HTERT RPE-1 (cell line): ENCODE results near the gene PRKAG2.

Experiments
- in situ Hi-C: fragments of 300-500 bp; cut with MboI; formaldehyde crosslinking; loops from 4 replicates; pipeline ENCODE4 v1.14.3; 2020; ENCODE audit warnings: low sequenced_read_pairs

Gene PRKAG2

DNA sequence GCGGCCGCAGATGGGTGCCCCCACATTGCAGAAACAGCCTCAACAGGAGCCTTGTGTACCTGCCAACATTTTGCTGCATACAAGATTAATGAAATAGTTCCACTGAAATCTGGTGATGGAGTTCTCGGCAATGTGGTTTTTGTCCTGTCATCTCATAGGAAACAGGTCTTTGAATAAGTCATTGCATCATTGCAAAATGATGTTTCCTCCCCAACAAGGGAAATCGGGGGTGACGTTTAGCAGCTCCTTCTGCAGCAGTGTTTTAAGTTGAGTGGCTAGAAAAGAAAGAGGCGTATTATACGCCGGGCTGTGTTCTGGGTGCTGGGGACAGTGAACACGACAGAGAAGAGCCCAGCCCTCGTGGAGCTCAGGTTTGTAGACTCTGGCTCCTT lies 177.0 kb downstream of the PRKAG2 start:
- in situ Hi-C loops: no loop called here

DNA sequence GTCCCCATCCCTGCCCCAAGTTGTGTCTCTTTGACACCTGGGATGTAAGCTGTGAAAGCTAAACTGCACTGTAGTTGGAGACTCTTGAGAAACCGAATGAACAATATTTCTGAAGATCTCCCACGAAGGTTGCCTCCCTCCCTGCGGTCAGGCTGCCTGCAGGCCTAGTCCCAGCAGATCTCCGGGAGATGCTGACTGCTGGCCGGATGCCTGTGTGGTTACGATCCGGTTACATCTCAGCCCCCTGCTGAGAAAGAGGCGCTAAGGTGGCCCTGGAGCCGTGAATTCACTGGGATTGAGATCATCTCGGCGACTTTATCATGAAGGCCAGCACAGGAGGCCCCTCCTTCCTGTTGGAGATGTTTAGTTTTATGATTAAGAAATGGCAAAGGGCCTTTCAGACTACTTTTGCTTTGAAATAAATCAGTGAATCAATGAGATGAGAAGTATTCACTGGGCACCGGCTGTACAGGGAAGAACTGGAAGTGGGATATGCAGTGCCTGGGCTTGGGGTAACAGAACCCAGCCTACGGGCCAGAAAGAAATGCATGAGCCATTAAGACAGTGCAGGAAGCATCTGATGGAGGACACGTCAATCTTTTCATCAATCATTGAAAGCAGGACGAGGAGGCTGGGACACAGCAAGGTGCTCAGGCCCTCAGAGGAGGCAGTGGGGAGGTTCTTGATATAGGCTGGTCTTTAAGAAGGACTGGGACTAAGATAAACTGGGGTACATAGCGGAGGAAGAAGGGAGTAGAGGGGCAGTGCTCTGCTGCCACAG lies 177.6 kb downstream of the PRKAG2 start:
- in situ Hi-C loops: no loop called here

DNA sequence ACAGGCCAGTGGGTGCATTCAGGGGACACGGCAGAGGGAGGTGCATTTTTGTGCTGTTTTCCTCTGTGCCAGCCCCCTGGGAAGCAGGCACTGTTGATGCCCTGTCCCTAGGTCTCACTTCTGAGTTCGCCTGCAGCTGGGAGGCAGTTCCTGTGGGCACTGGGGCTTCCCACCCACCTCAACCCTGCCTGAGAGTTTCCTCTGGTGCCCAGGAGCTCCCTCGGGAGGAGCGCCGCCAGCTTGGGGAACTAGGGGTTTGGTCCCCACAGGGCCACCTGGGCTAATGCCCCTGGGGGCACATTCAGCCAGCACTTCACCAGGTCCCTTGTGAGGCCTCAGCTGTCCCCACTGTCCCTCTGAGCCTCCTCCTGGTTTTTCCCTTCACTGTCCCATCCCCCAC lies 179.0 kb downstream of the PRKAG2 start:
- in situ Hi-C loops: no loop called here

DNA sequence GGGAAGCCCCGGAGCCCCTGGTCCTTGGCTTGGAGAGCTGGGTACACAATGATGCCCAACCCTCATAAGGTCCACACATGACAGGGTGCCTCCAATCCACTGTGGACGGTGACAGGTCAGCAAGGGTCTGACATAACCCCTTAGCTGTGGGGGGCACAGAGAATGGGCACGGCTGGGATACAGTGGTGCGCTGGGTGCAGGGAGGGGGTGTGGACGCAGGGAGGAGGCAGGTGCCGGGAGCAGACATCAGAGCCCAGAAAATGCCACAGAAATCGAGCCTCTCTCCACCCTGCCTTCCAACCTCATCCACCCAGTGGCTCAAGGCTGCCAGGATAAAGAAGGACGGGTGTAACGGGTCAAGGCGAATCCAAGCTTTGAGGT lies 179.4 kb downstream of the PRKAG2 start:
- in situ Hi-C loops: no loop called here

DNA sequence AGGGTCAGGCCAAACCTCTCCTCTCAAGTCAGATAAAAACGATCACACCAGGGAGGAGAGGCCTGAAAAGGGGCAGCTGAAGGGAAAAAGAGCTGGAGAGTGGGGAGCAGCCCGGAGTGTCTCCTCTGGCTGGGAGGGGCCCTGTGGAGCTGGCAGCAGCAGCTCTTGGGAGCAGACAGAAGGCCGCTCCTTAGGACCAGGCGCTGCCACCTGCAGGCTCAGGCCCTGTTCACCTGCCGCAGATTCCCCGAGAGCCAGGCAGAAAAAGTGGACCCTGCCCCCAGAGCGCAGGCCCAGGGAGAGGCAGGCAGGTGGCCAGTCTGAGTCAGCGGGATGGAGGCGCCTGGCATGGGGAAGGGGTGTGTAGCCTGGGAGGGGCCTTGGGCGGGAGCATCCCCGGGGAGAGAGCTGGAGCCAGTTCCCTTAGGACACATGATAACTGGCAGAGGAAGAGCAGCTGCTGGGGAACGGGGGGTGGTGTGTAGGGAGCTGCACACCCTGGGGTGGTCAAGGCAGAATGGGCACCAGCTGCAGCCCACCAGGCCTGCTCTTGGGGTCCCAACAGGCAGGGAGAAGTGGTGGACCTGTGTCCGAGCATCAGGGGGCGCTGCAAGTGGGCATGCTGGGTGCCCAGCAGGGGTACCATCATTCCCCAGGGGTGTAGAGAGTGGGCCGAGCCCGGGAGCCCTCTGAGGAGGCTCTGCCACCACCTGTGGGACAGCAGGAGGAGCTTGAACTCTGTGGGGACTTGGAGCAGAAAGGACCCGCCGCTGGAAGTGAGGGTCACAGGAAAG lies 180.0 kb downstream of the PRKAG2 start:
- in situ Hi-C loops: no loop called here

DNA sequence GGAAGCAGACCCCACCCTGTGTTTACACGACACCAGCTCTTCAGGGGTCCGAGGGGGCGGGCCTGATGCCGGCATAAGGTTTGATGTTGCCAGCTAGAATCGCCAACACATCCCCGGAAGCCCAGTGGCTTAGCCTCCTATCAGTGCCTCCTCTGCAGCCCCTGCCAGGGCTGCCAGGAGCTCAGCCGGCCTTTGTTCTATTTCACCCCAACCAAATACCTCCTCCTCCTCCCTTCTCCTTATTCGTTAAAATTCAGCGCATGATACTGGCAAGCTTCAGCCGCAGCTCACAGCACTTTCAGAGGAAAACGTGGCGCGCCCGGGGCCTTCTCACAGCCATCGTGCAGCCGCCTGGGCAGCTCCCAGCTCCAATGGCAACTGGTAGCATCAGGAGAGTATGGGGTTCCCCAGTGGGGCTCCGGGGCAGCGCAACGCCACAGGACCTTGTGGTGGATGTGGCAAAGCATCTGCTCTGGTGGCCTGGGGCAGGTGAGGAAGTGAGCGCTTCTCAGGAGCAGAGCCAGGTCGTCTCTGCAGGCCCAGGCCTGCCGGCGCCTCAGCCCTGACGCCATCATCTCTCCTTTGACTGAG lies 180.9 kb downstream of the PRKAG2 start:
- in situ Hi-C loops: no loop called here

DNA sequence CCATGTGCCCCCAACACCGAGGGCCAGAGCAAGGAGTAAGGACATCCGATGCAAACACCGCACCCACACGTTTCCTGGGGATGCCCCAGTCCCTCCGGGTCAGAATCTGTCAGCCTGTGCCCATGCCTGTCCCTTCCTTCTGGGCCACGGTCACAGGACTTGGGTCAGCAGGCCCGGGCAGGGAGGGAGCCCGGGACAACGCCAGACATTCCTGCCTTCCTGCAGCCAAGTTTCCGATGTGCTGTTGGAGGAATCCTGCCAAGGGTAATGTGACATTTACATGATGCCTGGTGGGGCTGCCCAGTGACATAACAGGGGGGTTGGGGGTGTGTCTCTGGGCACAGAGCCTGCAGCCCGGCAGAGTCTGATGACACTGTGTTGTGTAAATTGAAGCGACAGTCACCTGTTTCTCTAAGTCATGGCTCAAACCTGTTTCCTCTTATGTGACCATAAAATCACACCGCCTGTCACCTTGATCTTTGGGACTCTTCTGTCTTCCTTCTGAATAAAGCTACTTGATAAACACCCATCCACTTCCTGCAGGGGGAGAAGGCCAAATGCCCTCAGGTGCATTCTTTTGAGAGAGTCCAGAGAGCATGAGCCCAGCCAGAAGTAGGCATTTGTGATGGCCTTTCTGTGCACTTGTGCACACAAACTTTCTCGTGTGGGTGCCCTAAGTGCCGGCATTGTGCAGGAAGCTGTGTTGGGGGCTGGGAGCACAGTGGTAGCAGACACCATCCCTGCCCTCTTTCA lies 181.9 kb downstream of the PRKAG2 start:
- in situ Hi-C loops: no loop called here

DNA sequence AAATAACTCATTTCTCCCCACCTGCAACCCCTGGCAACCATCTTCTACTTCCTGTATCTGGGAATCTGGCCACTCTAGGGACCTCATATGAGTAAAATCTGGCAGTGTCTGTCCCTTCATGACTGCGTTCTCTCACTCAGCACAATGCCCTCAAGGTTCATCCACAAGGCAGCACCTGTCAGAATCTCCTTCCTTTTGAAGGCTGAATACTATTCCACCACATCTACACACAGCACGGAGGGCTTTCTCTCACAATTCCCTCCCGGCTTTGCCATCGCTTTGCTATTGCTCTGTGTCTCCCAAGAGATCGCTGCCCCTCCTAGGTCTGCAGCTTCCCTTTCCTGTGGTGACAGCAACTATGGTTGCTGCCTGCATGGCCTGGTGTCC lies 182.5 kb downstream of the PRKAG2 start:
- in situ Hi-C loops: no loop called here

DNA sequence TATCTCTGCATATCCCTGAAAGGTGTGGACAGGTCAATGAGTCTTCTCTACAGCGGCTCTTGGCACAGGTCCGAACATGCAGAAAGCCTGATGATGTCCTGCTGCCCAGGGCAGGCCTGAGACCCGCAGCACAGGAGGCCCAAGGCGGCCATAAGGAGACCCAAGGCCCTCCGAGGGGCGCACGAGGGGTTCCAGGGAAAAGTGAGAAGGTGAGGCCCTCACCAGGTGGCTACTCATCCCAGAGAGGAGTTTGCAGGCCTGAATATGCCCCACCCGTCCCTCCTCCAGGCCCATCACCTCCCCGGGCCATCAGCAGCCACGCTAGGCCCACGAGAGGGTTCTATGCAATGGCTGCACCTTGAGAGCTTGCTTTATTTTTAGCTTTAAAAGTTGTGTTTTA lies 183.8 kb downstream of the PRKAG2 start:
- in situ Hi-C loops: no loop called here

DNA sequence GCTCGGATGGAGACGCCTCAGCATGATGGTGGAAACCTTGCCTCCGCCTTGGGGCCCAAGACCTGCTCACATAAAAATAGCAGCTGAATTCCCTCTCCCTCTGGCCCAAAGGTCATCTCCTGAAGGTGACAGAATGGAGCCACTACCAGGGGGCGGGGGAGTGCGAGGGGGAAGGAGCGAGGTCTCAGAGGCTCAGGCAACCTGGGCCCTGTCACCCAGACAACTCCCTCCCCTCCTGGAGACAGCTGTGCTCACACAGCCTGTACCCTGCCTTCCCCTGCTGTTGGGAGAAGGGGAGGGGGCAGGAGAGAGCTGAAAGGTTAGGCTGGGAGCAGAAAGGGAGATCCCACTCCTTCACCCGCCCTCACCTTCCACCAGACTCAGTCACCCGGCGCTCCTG lies 184.2 kb downstream of the PRKAG2 start:
- in situ Hi-C loops: no loop called here

DNA sequence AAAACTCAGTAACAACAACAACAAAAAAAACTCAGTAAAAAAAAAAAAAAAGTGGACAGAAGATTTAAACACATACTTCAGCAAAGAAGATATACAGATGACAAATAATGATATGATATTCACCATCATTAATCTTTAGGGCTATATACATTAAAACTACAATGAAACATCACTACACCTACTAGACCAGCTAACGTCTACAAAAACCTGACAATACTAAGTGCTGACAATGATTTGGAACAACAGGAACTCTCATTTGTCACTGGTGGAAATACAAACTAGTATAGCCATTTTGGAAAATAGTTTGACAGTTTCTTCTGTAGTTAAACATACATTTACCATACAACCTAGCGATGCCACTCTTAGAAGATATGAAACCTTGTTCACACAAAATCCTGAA lies 185.5 kb downstream of the PRKAG2 start:
- in situ Hi-C loops: no loop called here

DNA sequence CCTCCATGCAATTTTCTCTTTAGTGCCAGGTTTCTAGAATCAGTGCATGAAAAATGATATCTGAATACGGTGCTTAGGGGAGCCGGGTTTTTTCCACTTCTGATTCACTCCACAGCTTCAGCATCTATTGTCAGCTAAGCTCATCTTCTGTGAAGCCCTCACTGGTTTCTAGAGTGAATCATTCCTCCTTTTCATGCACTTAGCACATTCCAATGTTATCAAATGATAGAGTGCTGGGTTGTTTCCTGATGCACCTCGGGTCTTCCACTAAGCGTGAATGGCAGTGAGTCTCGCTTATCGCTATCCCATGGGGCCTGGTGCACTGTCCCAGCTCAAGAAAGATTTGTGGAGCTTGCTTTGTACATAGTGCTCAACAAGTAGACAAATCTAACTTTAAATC lies 186.3 kb downstream of the PRKAG2 start:
- in situ Hi-C loops: no loop called here

DNA sequence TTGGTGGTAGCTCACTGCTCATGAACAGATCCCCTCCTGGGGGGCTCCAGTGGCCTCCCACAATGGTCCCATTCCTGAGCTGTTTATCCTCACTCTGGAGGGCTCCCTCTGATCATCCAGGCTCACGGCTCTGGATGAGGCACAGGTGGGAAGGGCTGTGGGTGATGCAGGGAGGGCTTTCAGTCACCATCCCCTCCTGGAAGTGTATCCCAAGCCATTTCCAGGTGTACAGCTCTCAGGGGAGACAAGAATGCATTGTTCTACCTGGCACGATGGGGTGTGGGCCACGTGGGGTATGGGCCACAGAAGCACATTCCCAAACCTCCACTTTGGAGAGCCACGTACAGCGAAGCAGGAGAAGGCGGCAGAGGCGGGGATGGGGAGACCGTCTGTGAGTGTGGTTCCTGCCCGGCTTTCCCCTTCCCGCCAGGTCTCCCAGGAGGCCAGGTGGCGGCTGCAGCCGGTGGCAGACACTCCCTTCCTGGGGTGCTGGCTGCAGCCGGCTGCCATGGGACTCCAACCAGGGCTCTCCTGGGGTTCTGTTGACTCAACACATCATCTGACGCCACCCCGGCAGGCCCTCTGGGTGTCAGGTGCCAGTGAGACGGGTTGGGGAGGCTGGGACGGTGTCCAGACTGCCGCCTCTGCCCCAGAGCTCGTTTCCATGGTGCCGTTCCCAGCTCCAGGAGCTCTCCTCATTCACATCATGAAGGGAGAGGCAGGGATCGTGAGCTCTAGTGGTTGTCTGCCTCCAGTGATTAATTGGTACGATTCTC lies 187.5 kb downstream of the PRKAG2 start:
- in situ Hi-C loops: no loop called here

DNA sequence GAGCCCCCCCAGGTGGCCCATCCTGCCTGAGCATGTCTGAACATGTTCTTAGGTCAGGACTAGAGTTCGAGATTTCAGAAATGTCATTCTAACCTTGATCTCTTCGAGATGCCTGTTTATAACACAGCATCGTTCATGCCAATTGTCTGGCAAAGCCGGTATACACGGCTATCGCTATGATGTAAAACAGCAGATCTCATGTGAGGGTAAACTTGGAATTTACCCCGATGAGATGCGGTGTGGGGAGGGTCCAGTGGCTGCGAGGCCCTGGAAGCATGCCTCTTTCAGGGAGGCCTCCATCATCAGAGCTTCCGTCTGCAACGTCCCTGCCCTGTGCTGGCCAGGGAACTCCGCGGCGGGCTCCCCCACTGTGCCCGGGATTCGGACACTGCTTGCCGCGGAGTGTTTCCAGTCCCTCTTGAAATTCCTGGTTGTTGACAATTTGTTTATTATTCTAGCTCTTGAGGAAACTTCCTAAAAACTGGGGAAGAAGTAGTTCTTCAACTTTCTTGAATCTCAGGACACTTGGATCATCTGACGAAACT lies 188.6 kb downstream of the PRKAG2 start:
- in situ Hi-C loops: no loop called here

DNA sequence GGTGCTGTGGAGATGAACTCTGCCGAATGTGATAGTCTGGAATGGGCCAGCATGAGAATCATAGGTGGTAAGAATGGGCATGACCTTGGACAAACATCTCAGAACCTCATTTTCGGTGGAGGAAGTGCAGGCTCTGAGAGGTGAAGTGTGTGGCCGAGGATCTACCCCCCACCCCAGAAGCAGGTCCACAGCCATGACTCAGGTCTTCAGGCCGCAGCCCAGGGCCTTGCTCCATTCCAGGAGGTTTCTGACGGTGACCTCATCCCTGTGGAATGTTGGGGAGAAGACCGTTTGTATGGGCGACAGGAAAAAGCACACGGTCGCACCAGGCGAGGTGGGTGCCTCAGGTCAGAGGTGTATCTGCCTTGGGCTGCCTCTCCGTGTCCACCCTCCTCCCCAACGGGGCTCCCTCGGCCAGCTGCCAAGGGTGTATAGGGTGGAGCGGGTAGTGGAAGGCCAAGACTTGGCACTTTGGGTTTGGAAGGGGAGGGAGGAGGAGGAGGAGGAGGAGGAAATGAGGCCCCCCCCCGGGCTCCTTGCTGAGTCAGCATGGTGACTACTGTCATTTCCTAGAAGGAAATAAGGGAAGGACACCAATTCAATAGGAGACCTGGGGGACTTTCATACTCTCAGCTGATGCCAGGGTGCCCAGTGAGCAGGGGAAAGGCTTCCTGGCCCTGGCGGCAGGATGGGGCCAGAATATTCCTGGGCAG lies 189.2 kb downstream of the PRKAG2 start:
- in situ Hi-C loops: no loop called here

DNA sequence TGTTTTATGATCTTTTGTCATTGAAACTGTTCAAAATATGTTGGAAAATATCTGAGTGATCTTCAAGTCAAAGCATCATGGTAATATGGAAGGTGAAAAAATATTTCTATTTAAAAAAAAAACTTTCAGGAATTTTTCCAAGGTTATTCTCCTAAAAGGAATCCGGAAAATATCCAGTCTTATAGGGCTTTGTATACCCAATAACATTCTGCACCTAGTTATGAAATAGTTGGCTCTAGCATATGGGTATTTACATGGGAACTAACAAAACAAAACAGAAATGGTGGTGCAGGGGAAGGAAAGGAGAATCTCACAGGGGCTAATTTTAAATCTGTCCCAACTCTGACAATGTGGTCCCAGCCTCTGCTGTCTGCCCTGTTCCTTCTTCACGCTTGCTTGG lies 190.1 kb downstream of the PRKAG2 start:
- in situ Hi-C loops: no loop called here

DNA sequence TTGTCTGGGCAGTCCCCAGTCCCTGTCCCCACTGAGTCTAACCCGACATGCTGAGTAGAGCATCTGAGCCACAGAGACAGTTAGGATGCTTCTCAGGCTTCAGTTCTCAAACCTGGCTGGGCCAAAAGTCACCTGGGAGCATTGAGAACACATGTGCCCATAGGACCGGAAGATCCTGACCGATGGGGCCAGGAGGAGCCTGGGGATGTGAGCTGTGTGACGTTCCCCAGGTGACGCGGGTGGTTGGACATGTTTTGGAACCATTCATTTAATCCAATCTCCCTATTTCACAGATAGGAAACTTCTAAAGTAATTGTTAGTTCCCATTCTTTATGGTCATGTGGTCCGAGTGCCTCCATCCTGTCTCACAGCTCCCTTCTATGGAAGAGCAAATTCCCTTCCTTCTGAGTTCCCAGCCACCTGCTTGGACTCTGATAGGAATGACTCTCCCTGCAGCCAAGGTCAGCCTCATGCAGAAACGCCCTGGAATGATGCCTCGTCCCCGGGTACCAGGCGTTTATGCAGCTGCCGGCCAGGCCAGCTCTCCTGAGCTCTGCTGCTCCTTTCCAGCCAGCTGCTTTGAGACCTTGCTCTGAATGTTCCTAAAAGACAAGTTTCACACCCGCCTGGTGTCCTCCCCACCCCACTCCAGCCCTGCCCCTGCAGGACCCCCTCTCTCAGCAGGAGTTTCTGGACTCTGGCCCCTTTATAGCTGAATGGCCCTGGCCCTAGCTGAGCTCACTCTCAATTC lies 190.7 kb downstream of the PRKAG2 start:
- in situ Hi-C loops: no loop called here

DNA sequence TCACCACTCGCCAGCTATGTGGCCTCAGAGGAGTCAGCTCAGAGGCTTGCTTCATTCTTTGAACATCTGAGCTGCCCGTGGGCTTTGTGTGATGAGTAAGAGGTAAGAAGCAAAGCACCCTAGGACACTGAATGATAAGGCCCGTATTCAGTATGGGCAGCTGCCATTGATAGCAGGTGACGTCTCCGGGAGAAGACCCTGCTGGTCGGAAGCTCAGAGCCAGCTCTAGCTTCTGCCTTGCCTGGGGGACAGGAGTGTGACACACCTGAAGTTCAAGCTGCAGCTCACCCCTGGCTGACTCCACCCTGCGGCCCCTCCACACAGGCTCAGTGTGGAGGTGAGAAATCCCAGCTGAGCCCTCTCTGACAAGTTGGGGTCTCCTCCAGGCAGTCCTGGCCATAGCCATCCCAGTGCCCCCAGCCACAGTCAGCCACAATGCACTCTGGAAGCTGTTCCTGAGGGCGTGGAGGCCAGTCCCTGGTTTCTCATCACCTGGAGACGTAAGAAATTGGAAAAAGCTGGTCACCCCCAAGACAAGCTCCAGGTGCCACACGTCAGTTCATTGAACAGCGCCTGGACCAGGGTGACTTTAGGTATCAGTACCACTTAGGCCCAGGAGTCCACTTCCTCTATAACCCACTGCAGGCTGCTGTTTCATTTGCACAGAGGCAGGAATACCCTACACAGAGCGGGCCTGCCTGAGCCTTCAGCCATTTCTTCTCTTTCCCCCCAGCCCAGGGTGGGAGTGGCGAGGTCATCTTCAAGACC lies 192.3 kb downstream of the PRKAG2 start:
- in situ Hi-C loops: no loop called here
